A673 (cell line): ENCODE measurements around the gene CCNY.

Source experiments
- CTCF ChIP-seq: fragments of 300-800, 200-600 bp; sonication (generic); conservative IDR thresholded peaks from 2 replicates; pipeline ENCODE4 v1.5.1; 2017; ENCODE audit warnings: low read depth, mild to moderate bottlenecking, antibody characterized with exemption, low read length, moderate library complexity, mixed read lengths
- EZH2 ChIP-seq: fragments of 200-600 bp; sonication (generic); IDR thresholded peaks from 2 replicates; pipeline ENCODE4 v1.6.1; 2017; ENCODE audit warnings: borderline replicate concordance, low read depth, mild to moderate bottlenecking, mixed read lengths, antibody characterized with exemption, low read length; ENCODE audit not compliant: poor library complexity, severe bottlenecking

- TF ChIP-seq CTCF = no peak
- no peak for TF ChIP-seq EZH2
Observed at GRCh38 chr10:35510891-35511290, 174.6 kb downstream of the CCNY start.
